Caco-2 (cell line): ENCODE results near the gene TUB. TPM values are rescaled to one million over a fixed set of nuclear protein-coding genes. Genes with fewer than 3 reads are reported as not detected.

Experiments
- BruUV-seq: library from RNA; stranded (reverse); fragments of 400-500 nt; replicated peaks from 2 replicates; lab custom pipeline; 2021; lab: Mats Ljungman, UMichigan
- CTCF ChIA-PET: fragments of 300-600 bp; sonication (Branson Sonifier 250); formaldehyde crosslinking; loops from one replicate; lab custom pipeline; 2022; ENCODE audit warnings: antibody characterized with exemption; lab: Charles Lee
- POLR2A ChIA-PET: fragments of 300-600 bp; sonication (Branson Sonifier 250); formaldehyde crosslinking; loops from one replicate; lab custom pipeline; 2022; ENCODE audit warnings: antibody characterized with exemption; lab: Charles Lee
- DNase-seq, 2 experiments: peaks; one replicate each; pipeline versions ENCODE4 v3.0.0 to v3.0.0-alpha.2; 2020 to 2022
- H3K27me3 ChIP-seq: replicated peaks from 2 replicates; pipeline ENCODE4 v1.6.0; 2011; ENCODE audit warnings: low read length; ENCODE audit not compliant: control insufficient read depth, insufficient read depth
- H3K36me3 ChIP-seq: 2 replicates; pipeline ENCODE4 v1.5.1; 2011; ENCODE audit warnings: low read length; ENCODE audit not compliant: control insufficient read depth, insufficient read depth
- H3K4me1 ChIP-seq: fragments of 250-450 bp; sonication (Bioruptor Pico); 2 replicates; pipeline ENCODE4 v1.5.1; 2020; ENCODE audit warnings: mild to moderate bottlenecking
- H3K4me3 ChIP-seq: 2 replicates; pipeline ENCODE4 v1.5.1; 2011; ENCODE audit warnings: low read depth, mild to moderate bottlenecking, control low read depth, low read length
- H3K9me3 ChIP-seq: fragments of 250-450 bp; sonication (Bioruptor Pico); 2 replicates; pipeline ENCODE4 v1.5.1; 2020; ENCODE audit warnings: mild to moderate bottlenecking, moderate library complexity
- H3K27ac Mint-ChIP-seq: one replicate; pipeline ENCODE4 v1.8.0; 2022; ENCODE audit warnings: mixed read lengths; ENCODE audit not compliant: unreplicated experiment
- H3K27me3 Mint-ChIP-seq: one replicate; pipeline ENCODE4 v1.8.0; 2022; ENCODE audit warnings: mixed read lengths; ENCODE audit not compliant: insufficient read depth, unreplicated experiment
- H3K36me3 Mint-ChIP-seq: one replicate; pipeline ENCODE4 v1.8.0; 2022; ENCODE audit warnings: mild to moderate bottlenecking, mixed read lengths; ENCODE audit not compliant: insufficient read depth, unreplicated experiment
- H3K4me1 Mint-ChIP-seq: one replicate; pipeline ENCODE4 v1.8.0; 2022; ENCODE audit warnings: low read depth, mixed read lengths; ENCODE audit not compliant: unreplicated experiment
- H3K4me3 Mint-ChIP-seq: one replicate; pipeline ENCODE4 v1.8.0; 2022; ENCODE audit warnings: mild to moderate bottlenecking, moderate library complexity, mixed read lengths; ENCODE audit not compliant: unreplicated experiment
- H3K9me3 Mint-ChIP-seq: one replicate; pipeline ENCODE4 v1.8.0; 2022; ENCODE audit warnings: mixed read lengths; ENCODE audit not compliant: unreplicated experiment
- intact Hi-C: fragments of 100-400 bp; cut with micrococcal nuclease; formaldehyde crosslinking; loops from one replicate; pipeline ENCODE4 v1.10.0; 2022; ENCODE audit not compliant: unreplicated experiment
- total RNA-seq: library from RNA; stranded (reverse); gene quantifications from 2 replicates; pipeline ENCODE4 v1.2.3, GENCODE V29; 2022
- TF ChIP-seq, protein P1 (sequence below), 2 experiments: fragments of 200-600 bp in 1 of 2; IDR thresholded peaks; 1 replicate in 1 of 2; 2 replicates in 1 of 2; pipeline versions ENCODE4 v1.5.1 to v1.8.0; 2011 to 2022; ENCODE audit warnings: antibody characterized with exemption in 1 of 2, control low read depth in 1 of 2, inconsistent platforms in 1 of 2, low read depth in 1 of 2, low read length in 1 of 2, mild to moderate bottlenecking in 1 of 2, moderate library complexity in 1 of 2; ENCODE audit not compliant: insufficient read depth in 1 of 2, severe bottlenecking in 1 of 2, unreplicated experiment in 1 of 2

Gene TUB
- total RNA-seq, 1 experiment from 2014 or later, result not detected

DNA sequence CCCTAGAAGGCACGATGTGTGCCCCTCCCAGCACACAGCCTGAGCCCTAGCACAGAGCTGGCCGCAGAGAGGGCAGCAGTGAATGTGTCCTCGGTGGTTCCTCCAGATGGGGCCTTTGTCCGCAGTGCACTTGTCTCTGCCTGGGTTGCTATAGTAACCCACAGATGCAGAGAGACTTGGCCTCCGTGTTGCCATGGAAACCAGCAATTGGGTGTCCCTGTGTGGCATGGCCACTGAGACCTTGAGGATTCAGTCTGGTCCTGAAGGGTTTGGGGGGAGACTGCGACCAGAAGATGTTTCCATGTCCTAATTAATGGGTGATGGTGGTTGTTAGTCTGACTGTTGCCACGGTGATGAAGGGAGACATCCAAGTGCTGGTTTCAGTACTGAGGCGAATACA, 42.6 kb upstream of the TUB start:
- H3K4me1 Mint-ChIP-seq, result no peaks in the 10 kb centered on the region
- DNase-seq, result no peak
- ChIA-PET POLR2A (no interaction called here), CTCF (no interaction called here)
- H3K4me3 Mint-ChIP-seq, result no peak overlapping the region
- H3K27me3 ChIP-seq, result no peaks in the 10 kb centered on the region
- no peaks in the 10 kb centered on the region for H3K36me3 Mint-ChIP-seq
- no peak overlapping the region for H3K27ac Mint-ChIP-seq
- no peak overlapping the region for H3K4me3 ChIP-seq
- no peaks in the 10 kb centered on the region for H3K4me1 ChIP-seq
- intact Hi-C loops, result no loop called here
- no TSS peak for BruUV-seq
- TF ChIP-seq, protein P1, sequence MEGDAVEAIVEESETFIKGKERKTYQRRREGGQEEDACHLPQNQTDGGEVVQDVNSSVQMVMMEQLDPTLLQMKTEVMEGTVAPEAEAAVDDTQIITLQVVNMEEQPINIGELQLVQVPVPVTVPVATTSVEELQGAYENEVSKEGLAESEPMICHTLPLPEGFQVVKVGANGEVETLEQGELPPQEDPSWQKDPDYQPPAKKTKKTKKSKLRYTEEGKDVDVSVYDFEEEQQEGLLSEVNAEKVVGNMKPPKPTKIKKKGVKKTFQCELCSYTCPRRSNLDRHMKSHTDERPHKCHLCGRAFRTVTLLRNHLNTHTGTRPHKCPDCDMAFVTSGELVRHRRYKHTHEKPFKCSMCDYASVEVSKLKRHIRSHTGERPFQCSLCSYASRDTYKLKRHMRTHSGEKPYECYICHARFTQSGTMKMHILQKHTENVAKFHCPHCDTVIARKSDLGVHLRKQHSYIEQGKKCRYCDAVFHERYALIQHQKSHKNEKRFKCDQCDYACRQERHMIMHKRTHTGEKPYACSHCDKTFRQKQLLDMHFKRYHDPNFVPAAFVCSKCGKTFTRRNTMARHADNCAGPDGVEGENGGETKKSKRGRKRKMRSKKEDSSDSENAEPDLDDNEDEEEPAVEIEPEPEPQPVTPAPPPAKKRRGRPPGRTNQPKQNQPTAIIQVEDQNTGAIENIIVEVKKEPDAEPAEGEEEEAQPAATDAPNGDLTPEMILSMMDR (IDR thresholded peaks at IDR 0.05; ENCODE audit: insufficient read depth in 1 of 2, low read depth in 1 of 2, low read length in 1 of 2, severe bottlenecking in 1 of 2, unreplicated experiment in 1 of 2), result no peak
- H3K9me3 ChIP-seq, result no peaks in the 10 kb centered on the region
- H3K9me3 Mint-ChIP-seq, result no peaks in the 10 kb centered on the region
- H3K36me3 ChIP-seq, result no peaks in the 10 kb centered on the region
- H3K27me3 Mint-ChIP-seq, result peaks cover 15% of the 10 kb centered on the region

DNA sequence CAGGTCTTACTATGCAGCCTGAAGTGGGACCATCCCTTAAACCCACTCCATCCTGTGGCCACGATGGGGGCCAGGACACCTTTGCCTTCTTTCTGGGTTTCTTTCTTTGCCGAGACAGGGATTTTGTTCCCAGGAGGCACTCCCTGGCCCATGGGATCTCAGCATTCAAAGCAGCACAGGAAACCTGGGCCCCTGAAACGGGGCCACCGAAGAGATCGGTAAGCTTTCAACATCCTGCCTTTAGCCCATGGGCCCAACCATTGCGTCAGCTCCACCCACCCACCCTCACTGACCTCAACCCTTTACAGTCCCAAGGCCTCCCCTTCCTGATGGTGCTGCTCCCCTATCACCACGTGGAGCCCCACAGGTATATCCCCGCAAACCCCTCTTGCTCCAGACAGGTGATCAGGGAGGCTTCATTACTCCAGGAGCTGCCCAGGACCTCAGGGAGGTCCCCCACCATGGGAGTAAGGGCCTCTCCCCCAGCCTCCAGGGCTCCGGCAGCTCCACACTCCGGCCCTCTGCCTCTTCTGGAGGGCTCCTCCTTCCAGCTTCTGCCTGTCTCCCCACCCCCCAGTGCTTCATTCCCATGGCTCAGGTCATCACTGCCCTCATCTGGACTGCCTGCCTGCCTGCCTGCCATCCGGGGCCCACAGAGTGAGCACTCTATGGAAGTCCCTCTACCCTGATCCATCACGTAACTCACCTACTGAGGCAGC, 42.0 kb upstream of the TUB start:
- TF ChIP-seq, protein P1 (IDR thresholded peaks at IDR 0.05; ENCODE audit: insufficient read depth in 1 of 2, low read depth in 1 of 2, low read length in 1 of 2, severe bottlenecking in 1 of 2, unreplicated experiment in 1 of 2), result no peak
- intact Hi-C loops, result no loop called here
- no peak overlapping the region for H3K4me3 ChIP-seq
- Mint-ChIP-seq H3K27ac (no peak overlapping the region), H3K27me3 (peaks cover 15% of the 10 kb centered on the region), H3K4me1 (no peaks in the 10 kb centered on the region), H3K9me3 (no peaks in the 10 kb centered on the region), H3K36me3 (no peaks in the 10 kb centered on the region), H3K4me3 (no peak overlapping the region)
- BruUV-seq, result no TSS peak
- H3K4me1 ChIP-seq, result no peaks in the 10 kb centered on the region
- no peaks in the 10 kb centered on the region for H3K27me3 ChIP-seq
- no peak for DNase-seq
- H3K36me3 ChIP-seq, result no peaks in the 10 kb centered on the region
- no peaks in the 10 kb centered on the region for H3K9me3 ChIP-seq
- CTCF ChIA-PET, result no interaction called here
- POLR2A ChIA-PET, result no interaction called here

DNA sequence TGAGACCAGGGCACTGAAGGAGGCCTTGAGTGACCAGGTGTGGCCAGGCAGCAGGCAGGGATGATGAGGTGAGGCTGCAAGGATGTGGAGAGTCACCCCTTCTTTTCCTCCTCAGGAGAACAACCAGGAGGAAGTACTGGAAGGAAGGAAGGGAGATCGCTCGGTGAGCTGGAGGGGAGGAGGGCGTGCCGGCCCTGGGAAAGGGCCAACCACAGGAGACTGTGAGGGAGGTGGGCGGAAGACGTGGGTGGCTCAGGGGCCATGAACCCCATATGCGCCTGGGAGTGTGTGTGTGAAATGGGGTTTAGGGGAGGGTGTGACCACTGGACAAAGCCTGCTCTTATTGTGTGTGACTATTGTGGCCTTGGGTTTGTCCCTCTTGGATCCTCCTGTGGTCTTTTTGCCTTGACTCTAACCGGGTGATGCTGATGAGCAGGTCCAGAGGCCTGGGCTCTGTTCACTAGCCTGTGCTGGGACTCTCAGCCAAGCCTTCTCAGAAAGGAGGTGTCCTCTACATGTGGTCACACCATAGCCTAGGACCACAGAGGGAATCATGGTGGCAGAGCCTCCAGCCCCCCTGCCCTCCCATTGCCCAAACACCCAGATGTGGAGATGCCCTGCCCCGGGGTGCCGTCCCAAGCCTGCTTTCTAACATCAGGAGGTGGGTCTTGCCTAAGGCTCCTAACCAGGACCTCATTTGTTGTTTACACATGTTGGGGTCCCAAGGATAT, 41.3 kb upstream of the TUB start:
- H3K9me3 ChIP-seq, result no peaks in the 10 kb centered on the region
- H3K4me3 ChIP-seq, result no peak overlapping the region
- no peaks in the 10 kb centered on the region for H3K4me1 Mint-ChIP-seq
- H3K4me1 ChIP-seq, result no peaks in the 10 kb centered on the region
- BruUV-seq, result no TSS peak
- CTCF ChIA-PET, result no interaction called here
- H3K4me3 Mint-ChIP-seq, result no peak overlapping the region
- H3K9me3 Mint-ChIP-seq, result no peaks in the 10 kb centered on the region
- no peaks in the 10 kb centered on the region for H3K36me3 ChIP-seq
- H3K36me3 Mint-ChIP-seq, result no peaks in the 10 kb centered on the region
- POLR2A ChIA-PET, result no interaction called here
- no peak for DNase-seq
- H3K27me3 ChIP-seq, result no peaks in the 10 kb centered on the region
- intact Hi-C loops, result no loop called here
- TF ChIP-seq, protein P1 (IDR thresholded peaks at IDR 0.05; ENCODE audit: insufficient read depth in 1 of 2, low read depth in 1 of 2, low read length in 1 of 2, severe bottlenecking in 1 of 2, unreplicated experiment in 1 of 2), result no peak
- H3K27ac Mint-ChIP-seq, result no peak overlapping the region
- H3K27me3 Mint-ChIP-seq, result peaks cover 18% of the 10 kb centered on the region
